ENCODE data around the gene KLLN.
A peak's percentile ranks its signal among the peaks of the same experiment; 100 is the strongest.
"Not testable (repeated sequence)": the region's sequence is repeated elsewhere in the genome, so short reads cannot be mapped to it uniquely, and the experiment has no call there.

Gene KLLN

DNA sequence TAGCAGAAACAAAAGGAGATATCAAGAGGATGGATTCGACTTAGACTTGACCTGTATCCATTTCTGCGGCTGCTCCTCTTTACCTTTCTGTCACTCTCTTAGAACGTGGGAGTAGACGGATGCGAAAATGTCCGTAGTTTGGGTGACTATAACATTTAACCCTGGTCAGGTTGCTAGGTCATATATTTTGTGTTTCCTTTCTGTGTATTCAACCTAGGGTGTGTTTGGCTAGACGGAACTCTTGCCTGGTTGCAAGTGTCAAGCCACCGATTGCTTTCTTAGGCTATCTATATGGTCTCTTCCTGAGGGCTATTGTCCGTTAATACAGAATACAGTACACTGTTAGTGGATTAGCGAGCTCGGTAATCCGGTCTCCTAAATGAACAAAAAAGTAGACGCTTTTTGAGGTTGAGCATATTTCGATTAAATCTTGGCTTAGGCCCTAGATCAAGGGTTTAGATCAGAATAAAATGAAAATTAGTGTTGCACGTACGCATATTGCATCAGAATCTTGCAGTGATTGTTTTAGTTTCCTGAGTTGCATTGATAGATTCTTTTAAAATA, 1.2 kb upstream of the KLLN start:
- peak overlapping the region; percentile 83 for H3K4me3 ChIP-seq (ENCODE audit: low read depth, low read length)
- no peak for DNase-seq (ENCODE audit: low read depth)
- TF ChIP-seq, protein P1, sequence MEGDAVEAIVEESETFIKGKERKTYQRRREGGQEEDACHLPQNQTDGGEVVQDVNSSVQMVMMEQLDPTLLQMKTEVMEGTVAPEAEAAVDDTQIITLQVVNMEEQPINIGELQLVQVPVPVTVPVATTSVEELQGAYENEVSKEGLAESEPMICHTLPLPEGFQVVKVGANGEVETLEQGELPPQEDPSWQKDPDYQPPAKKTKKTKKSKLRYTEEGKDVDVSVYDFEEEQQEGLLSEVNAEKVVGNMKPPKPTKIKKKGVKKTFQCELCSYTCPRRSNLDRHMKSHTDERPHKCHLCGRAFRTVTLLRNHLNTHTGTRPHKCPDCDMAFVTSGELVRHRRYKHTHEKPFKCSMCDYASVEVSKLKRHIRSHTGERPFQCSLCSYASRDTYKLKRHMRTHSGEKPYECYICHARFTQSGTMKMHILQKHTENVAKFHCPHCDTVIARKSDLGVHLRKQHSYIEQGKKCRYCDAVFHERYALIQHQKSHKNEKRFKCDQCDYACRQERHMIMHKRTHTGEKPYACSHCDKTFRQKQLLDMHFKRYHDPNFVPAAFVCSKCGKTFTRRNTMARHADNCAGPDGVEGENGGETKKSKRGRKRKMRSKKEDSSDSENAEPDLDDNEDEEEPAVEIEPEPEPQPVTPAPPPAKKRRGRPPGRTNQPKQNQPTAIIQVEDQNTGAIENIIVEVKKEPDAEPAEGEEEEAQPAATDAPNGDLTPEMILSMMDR (conservative IDR thresholded peaks at IDR 0.05; ENCODE audit: low read depth, low read length): no peak

DNA sequence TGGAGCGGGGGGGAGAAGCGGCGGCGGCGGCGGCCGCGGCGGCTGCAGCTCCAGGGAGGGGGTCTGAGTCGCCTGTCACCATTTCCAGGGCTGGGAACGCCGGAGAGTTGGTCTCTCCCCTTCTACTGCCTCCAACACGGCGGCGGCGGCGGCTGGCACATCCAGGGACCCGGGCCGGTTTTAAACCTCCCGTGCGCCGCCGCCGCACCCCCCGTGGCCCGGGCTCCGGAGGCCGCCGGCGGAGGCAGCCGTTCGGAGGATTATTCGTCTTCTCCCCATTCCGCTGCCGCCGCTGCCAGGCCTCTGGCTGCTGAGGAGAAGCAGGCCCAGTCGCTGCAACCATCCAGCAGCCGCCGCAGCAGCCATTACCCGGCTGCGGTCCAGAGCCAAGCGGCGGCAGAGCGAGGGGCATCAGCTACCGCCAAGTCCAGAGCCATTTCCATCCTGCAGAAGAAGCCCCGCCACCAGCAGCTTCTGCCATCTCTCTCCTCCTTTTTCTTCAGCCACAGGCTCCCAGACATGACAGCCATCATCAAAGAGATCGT, 690 bp upstream of the KLLN start:
- peak overlapping the region; percentile 83 for H3K4me3 ChIP-seq (ENCODE audit: low read depth, low read length)
- DNase-seq (ENCODE audit: low read depth): not testable (repeated sequence)

DNA sequence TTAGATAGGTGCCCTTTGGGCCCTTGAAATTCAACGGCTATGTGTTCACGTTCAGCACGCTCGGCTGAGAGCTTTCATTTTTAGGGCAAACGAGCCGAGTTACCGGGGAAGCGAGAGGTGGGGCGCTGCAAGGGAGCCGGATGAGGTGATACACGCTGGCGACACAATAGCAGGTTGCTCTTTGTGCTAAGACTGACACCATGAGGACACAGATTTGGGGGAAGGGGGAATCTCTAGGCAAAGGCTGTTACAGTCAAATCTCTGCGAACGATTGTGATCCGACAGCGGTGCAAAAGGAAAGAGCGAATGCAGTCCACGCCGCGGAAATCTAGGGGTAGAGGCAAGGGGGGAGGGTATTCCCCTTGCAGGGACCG, 667 bp downstream of the KLLN start:
- TF ChIP-seq, protein P1 (conservative IDR thresholded peaks at IDR 0.05; ENCODE audit: low read depth, low read length): no peak
- no peak for DNase-seq (ENCODE audit: low read depth)
- H3K4me3 ChIP-seq (ENCODE audit: low read depth, low read length): peak overlapping the region; percentile 83

DNA sequence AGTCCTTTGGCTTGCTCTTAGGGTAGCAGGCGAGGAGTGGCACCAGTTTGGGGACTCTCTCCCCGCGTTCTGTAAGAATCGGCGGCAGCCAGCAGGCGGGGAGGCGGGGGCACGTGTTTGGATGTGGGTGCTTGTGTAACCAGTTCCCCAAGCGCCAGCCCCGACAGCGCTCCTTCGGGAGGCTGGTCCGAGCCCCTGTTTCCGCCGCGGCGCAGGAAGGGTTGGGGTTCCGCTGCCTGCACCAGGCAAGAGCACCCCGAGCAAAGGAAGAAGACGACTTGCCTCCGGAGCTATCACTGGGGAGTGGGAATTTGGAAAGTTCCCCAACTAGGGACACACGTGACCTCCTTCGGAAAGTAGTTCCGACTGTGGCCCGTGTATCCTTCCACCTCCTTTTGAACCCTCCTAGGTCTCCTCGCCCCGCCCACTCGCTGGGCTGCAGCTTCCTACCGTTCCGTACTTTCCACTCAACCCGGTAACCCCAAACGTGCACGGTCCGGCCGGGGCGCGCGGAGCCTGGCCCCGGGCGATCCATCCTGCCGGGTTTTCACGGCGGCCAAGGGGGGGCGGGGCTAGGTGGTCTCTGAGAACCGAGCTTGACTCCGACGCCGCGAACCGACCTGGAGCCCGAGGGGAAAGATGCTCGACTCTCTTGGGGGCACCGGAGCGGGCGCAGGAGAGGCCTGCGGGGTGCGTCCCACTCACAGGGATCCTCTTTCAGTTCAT, 1.2 kb downstream of the KLLN start:
- DNase-seq (ENCODE audit: low read depth): peak; percentile 99

GRCh38 chr10:87861566-87861952, 1.8 kb downstream of the KLLN start:
- TF ChIP-seq, protein P1 (conservative IDR thresholded peaks at IDR 0.05; ENCODE audit: low read depth, low read length): peak; percentile 43
- peak; percentile 87 for DNase-seq (ENCODE audit: low read depth)
- peak overlapping the region; percentile 83 for H3K4me3 ChIP-seq (ENCODE audit: low read depth, low read length)

More for the DNA sequence above, 1.2 kb downstream of the KLLN start:
- TF ChIP-seq, protein P1 (conservative IDR thresholded peaks at IDR 0.05; ENCODE audit: low read depth, low read length): no peak
- peak overlapping the region; percentile 83 for H3K4me3 ChIP-seq (ENCODE audit: low read depth, low read length)

- H3K4me3 ChIP-seq (ENCODE audit: low read depth, low read length): no peak overlapping the region
- TF ChIP-seq, protein P1 (conservative IDR thresholded peaks at IDR 0.05; ENCODE audit: low read depth, low read length): no peak
- DNase-seq (ENCODE audit: low read depth): no peak
Measured at GRCh38 chr10:87860816-87861403, 2.4 kb downstream of the KLLN start.

DNA sequence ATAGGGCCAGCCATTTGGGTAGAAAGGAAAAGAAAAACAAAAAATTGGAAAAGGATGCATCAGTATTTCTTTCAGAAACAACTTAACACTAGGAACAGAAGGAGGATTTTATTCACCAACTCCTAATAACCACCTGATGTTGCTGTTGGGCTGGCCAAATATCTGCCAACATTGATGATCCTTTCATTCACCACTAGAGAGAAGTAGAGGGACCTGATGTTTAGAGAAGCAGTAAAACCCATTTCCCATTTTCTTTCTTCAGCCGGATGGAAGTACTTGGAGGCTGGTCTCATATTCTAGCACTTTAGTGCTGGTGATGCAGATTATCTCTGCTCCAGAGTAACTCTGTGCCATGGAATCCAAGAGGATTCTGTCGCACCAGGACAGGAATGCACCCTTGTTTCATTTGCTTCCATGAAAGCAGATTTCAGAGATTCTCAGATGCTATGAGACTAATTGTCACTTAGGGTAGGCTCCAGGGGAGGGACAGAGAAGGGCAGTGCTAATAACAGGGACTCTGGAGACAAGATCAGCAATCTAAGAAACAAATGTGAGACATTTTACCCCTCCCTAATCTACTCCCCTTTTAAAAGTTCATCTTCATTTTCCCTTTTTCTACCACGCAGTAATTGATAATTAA, 3.1 kb downstream of the KLLN start:
- TF ChIP-seq, protein P1 (conservative IDR thresholded peaks at IDR 0.05; ENCODE audit: low read depth, low read length): peak; percentile 66
- no peak overlapping the region for H3K4me3 ChIP-seq (ENCODE audit: low read depth, low read length)
- peak; percentile 91 for DNase-seq (ENCODE audit: low read depth)

DNA sequence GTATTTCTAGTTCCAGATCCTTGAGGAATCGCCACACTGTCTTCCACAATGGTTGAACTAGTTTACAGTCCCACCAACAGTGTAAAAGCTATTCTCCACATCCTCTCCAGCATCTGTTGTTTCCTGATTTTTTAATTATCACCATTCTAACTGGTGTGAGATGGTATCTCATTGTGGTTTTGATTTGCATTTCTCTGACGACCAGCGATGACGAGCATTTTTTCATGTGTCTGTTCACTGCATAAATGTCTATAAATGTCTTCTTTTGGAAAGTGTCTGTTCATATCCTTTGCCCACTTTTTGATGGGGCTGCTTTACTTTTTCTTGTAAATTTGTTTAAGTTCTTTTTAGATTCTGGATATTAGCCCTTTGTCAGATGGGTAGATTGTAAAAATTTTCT, 7.7 kb downstream of the KLLN start:
- not testable (repeated sequence) for DNase-seq (ENCODE audit: low read depth)

GRCh38 chr10:87855247-87855646, 8.1 kb downstream of the KLLN start:
- H3K4me3 ChIP-seq (ENCODE audit: low read depth, low read length); DNase-seq (ENCODE audit: low read depth): not testable (repeated sequence)

More for the DNA sequence above, 7.7 kb downstream of the KLLN start:
- not testable (repeated sequence) for H3K4me3 ChIP-seq (ENCODE audit: low read depth, low read length)
